ENCODE data around the gene ARHGEF5.

GRCh38 chr7:144398911-144399310, 43.7 kb downstream of the ARHGEF5 start:
- no peak for TF ChIP-seq EZH2phosphoT487 (IDR thresholded peaks at IDR 0.05; ENCODE audit: borderline replicate concordance)
- no peak for TF ChIP-seq CTCF (conservative IDR thresholded peaks at IDR 0.05; ENCODE audit: low read length)
